HG02870 (cell line): ENCODE results near the gene ZBTB49.

Source experiments
- ATAC-seq: cut with Tn5 transposase; IDR thresholded peaks from one replicate; pipeline ENCODE4 v1.9.1; 2021; ENCODE audit warnings: mild to moderate bottlenecking, moderate library complexity; ENCODE audit not compliant: unreplicated experiment

The ZBTB49 gene

GRCh38 chr4:4277531-4277930 is 12.5 kb upstream of the ZBTB49 start:
- no peak for ATAC-seq

GRCh38 chr4:4281787-4282186 is 8.3 kb upstream of the ZBTB49 start:
- no peak for ATAC-seq

- no peak for ATAC-seq
Observed at GRCh38 chr4:4284827-4285618, 5.0 kb upstream of the ZBTB49 start.

GRCh38 chr4:4288098-4288497 is 2.0 kb upstream of the ZBTB49 start:
- ATAC-seq, result no peak

GRCh38 chr4:4289055-4289454 is 996 bp upstream of the ZBTB49 start:
- ATAC-seq, result no peak

GRCh38 chr4:4289597-4289940 is 482 bp upstream of the ZBTB49 start:
- ATAC-seq, result peak; percentile 19

- ATAC-seq, result no peak
Observed at GRCh38 chr4:4293279-4293678, 3.2 kb downstream of the ZBTB49 start.

GRCh38 chr4:4296283-4296846 is 6.3 kb downstream of the ZBTB49 start:
- ATAC-seq, result no peak

- no peak for ATAC-seq
Observed at GRCh38 chr4:4299006-4299405, 9.0 kb downstream of the ZBTB49 start.

GRCh38 chr4:4302001-4302400 is 11.9 kb downstream of the ZBTB49 start:
- no peak for ATAC-seq

- ATAC-seq, result no peak
Observed at GRCh38 chr4:4302416-4302815, 12.4 kb downstream of the ZBTB49 start.

GRCh38 chr4:4306920-4307319 is 16.9 kb downstream of the ZBTB49 start:
- no peak for ATAC-seq

GRCh38 chr4:4308800-4309441 is 18.9 kb downstream of the ZBTB49 start:
- no peak for ATAC-seq

- ATAC-seq, result no peak
Observed at GRCh38 chr4:4311193-4311592, 21.1 kb downstream of the ZBTB49 start.

- ATAC-seq, result peak; percentile 39
Observed at GRCh38 chr4:4315461-4316149, 25.6 kb downstream of the ZBTB49 start.

GRCh38 chr4:4316150-4316495 is 26.1 kb downstream of the ZBTB49 start:
- no peak for ATAC-seq

GRCh38 chr4:4317496-4318232 is 27.6 kb downstream of the ZBTB49 start:
- no peak for ATAC-seq

GRCh38 chr4:4320528-4320927 is 30.5 kb downstream of the ZBTB49 start:
- no peak for ATAC-seq

- no peak for ATAC-seq
Observed at GRCh38 chr4:4320951-4321714, 31.1 kb downstream of the ZBTB49 start.

GRCh38 chr4:4321951-4322688 is 32.1 kb downstream of the ZBTB49 start:
- ATAC-seq, result no peak
